Osteocyte (in vitro differentiated cells): Measurements from ENCODE around the gene FBXO4. TPM values are rescaled to one million over a fixed set of nuclear protein-coding genes. Genes with fewer than 3 reads are reported as not detected.
"Not testable (repeated sequence)": the region's sequence is repeated elsewhere in the genome, so short reads cannot be mapped to it uniquely, and the experiment has no call there.

ENCODE experiments used
- DNase-seq: peaks from one replicate; pipeline ENCODE4 v3.0.0; 2021; ENCODE audit warnings: mixed read lengths; ENCODE audit not compliant: unreplicated experiment; ENCODE audit errors: extremely low spot score
- H3K27ac Mint-ChIP-seq: one replicate; pipeline ENCODE4 v1.8.0; 2021; ENCODE audit warnings: mild to moderate bottlenecking, mixed read lengths; ENCODE audit not compliant: unreplicated experiment
- H3K27me3 Mint-ChIP-seq: one replicate; pipeline ENCODE4 v1.8.0; 2021; ENCODE audit warnings: mixed read lengths; ENCODE audit not compliant: unreplicated experiment
- H3K36me3 Mint-ChIP-seq: one replicate; pipeline ENCODE4 v1.8.0; 2021; ENCODE audit warnings: mixed read lengths; ENCODE audit not compliant: unreplicated experiment
- H3K4me1 Mint-ChIP-seq: one replicate; pipeline ENCODE4 v1.8.0; 2021; ENCODE audit warnings: mixed read lengths; ENCODE audit not compliant: unreplicated experiment
- H3K4me3 Mint-ChIP-seq: one replicate; pipeline ENCODE4 v1.8.0; 2021; ENCODE audit warnings: mild to moderate bottlenecking, moderate library complexity, mixed read lengths; ENCODE audit not compliant: unreplicated experiment
- H3K9me3 Mint-ChIP-seq: one replicate; pipeline ENCODE4 v1.8.0; 2021; ENCODE audit warnings: mixed read lengths; ENCODE audit not compliant: unreplicated experiment
- total RNA-seq: library from RNA; stranded (reverse); gene quantifications from 2 replicates; pipeline ENCODE4 v1.2.1, GENCODE V29; 2021
- TF ChIP-seq, protein P1 (sequence below): fragments of 200-600 bp; sonication (generic); IDR thresholded peaks from 2 replicates; pipeline ENCODE4 v1.5.0; 2021; ENCODE audit warnings: antibody characterized with exemption, mild to moderate bottlenecking, moderate library complexity

FBXO4 gene
- total RNA-seq, 1 donor from 2014 or later, result 4.2 TPM

DNA sequence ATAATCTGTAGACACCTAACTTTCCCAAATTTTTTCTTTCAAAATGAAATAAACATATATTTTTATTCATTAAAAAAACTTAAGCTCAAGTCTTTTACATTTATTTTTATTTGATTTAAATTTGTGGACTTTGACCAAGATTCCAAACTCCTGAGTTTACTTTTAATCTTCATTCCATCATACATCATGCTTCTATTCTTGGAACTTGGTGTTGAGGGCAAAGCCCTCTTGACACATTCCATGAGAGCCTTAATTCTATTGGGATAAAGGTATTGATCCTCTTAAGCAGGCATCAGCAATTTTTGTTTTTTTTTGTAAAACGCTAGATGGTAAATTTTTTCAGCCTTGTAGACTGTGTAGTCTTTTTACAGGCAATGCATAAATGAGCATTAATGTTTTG, 53.6 kb downstream of the FBXO4 start:
- Mint-ChIP-seq H3K36me3 (no peaks in the 10 kb centered on the region), H3K9me3 (no peaks in the 10 kb centered on the region), H3K4me3 (no peak overlapping the region), H3K27ac (no peak overlapping the region), H3K27me3 (peaks cover 2% of the 10 kb centered on the region), H3K4me1 (no peaks in the 10 kb centered on the region)
- TF ChIP-seq, protein P1, sequence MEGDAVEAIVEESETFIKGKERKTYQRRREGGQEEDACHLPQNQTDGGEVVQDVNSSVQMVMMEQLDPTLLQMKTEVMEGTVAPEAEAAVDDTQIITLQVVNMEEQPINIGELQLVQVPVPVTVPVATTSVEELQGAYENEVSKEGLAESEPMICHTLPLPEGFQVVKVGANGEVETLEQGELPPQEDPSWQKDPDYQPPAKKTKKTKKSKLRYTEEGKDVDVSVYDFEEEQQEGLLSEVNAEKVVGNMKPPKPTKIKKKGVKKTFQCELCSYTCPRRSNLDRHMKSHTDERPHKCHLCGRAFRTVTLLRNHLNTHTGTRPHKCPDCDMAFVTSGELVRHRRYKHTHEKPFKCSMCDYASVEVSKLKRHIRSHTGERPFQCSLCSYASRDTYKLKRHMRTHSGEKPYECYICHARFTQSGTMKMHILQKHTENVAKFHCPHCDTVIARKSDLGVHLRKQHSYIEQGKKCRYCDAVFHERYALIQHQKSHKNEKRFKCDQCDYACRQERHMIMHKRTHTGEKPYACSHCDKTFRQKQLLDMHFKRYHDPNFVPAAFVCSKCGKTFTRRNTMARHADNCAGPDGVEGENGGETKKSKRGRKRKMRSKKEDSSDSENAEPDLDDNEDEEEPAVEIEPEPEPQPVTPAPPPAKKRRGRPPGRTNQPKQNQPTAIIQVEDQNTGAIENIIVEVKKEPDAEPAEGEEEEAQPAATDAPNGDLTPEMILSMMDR, result no peak
- no peak for DNase-seq

DNA sequence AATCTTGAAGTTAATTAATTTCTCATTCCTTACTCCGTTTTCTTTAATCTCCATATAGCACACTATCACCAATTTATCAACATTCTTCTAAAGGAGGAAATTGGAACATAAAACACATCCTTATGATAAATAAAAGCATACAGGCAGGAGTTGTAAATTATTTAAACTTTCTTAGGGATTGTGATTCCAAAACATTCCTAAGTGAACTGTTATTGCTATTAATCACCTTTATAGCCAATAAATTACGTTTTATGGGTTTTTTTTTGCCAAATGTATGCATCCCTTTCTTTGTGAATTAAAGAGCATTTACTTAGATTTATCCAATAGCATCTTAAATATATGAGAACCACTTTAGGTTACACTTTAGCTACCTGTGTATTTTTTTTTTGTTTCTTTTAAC, 55.3 kb downstream of the FBXO4 start:
- Mint-ChIP-seq H3K27ac (no peak overlapping the region), H3K27me3 (peaks cover 6% of the 10 kb centered on the region), H3K9me3 (no peaks in the 10 kb centered on the region), H3K4me1 (no peaks in the 10 kb centered on the region), H3K36me3 (no peaks in the 10 kb centered on the region), H3K4me3 (no peak overlapping the region)
- DNase-seq, result no peak
- TF ChIP-seq, protein P1, result no peak

DNA sequence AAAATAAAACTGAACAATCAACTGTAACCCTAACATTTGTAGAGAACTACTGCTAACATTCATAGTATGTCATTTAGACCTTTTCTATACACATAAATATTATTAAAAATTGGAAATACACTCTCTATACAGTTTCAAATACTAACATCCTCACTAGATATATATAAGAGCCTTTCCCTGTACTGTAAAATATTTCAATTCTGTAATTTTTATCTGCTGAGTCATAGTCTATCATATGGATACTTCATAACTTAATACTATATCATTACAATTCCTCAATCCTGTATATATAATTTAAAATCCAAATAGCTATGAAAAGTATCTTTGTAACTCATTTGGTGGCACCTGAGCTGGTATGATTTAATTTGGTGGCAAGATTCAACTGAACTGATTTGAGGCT, 55.8 kb downstream of the FBXO4 start:
- no peaks in the 10 kb centered on the region for H3K4me1 Mint-ChIP-seq
- DNase-seq, result no peak
- no peaks in the 10 kb centered on the region for H3K36me3 Mint-ChIP-seq
- TF ChIP-seq, protein P1, result no peak
- peaks cover 6% of the 10 kb centered on the region for H3K27me3 Mint-ChIP-seq
- H3K27ac Mint-ChIP-seq, result no peak overlapping the region
- no peaks in the 10 kb centered on the region for H3K9me3 Mint-ChIP-seq
- no peak overlapping the region for H3K4me3 Mint-ChIP-seq

DNA sequence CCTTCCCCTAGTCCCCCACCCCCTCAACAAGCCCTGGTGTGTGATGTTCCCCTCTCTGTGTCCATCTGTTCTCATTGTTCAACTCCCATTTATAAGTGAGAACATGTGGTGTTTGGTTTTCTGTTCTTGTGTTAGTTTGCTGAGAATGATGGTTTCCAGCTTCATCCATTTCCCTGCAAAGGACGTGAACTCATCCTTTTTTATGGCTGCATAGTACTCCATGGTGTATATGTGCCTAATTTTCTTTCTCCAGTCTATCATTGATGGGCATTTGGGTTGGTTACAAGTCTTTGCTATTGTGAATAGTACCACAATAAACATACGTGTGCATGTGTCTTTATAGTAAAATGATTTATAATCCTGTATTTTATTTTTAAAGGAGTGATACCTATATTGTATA, 57.8 kb downstream of the FBXO4 start:
- H3K36me3 Mint-ChIP-seq, DNase-seq, H3K4me1 Mint-ChIP-seq, H3K9me3 Mint-ChIP-seq, H3K27me3 Mint-ChIP-seq, H3K27ac Mint-ChIP-seq, H3K4me3 Mint-ChIP-seq: not testable (repeated sequence)

DNA sequence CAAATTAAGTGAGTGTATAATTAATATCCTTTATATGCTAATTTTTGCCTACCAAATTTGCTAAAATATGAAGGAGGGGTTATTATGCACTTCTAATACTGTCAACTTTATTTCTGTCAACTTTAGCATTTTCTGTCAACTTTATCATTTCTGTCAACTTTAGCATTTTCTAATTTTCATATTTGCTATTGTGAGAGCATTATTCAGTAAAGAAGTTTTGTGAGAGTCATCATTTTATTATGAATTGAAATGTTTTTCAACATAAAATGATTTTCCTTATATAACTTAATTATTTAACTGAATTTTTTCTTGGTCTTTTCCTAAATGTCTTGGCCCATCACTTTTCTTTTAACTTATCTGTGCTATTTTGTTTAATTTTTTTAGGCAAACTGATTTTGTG, 58.2 kb downstream of the FBXO4 start:
- Mint-ChIP-seq H3K27me3 (peaks cover 11% of the 10 kb centered on the region), H3K27ac (no peak overlapping the region), H3K36me3 (no peaks in the 10 kb centered on the region), H3K4me3 (no peak overlapping the region), H3K9me3 (no peaks in the 10 kb centered on the region), H3K4me1 (no peaks in the 10 kb centered on the region)
- DNase-seq, result no peak
- TF ChIP-seq, protein P1, result no peak
